Ishikawa (cell line): ENCODE data around the gene BPIFB4.

ENCODE experiments used
- FOXM1 ChIP-seq: IDR thresholded peaks from 2 replicates; pipeline ENCODE4 v1.6.1; 2012; ENCODE audit warnings: low read depth, borderline replicate concordance
- RAD21 ChIP-seq: IDR thresholded peaks from 2 replicates; pipeline ENCODE4 v1.6.1; 2012; ENCODE audit warnings: low read depth

DNA sequence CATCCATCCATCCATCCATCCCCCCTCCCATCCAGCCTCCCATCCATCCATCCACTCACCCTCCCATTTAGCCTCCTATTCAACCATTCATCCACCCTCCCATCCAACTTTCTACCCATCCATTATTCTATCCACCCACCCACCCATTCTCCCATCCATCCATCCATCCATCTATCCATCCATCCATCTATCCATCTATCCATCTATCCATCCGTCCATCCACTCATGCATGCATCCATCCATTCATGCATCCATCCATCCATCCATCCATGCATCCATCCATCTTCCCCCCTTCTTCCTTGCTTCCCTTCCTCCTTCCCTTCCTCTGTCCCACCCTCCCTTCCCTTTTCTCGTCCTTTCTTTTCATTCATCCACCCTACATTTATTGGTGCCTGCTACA lies 4.8 kb upstream of the BPIFB4 start:
- TF ChIP-seq RAD21 (no peak), FOXM1 (no peak)
